Esophagus squamous epithelium (tissue), 5 donors: ENCODE measurements around the gene SRP68. TPM values are rescaled to one million over a fixed set of nuclear protein-coding genes. Genes with fewer than 3 reads are reported as not detected.

ENCODE experiments used
- DNase-seq: peaks from one replicate; lab custom pipeline; 2025; lab: John Stamatoyannopoulos, UW
- H3K27ac ChIP-seq, 4 donors: fragments of 200-600 bp; sonication (generic); one replicate each; pipeline ENCODE4 v1.5.1; 2016 to 2019; ENCODE audit warnings: mild to moderate bottlenecking in 1 of 4
- H3K27me3 ChIP-seq, 4 donors: fragments of 200-600 bp; sonication (generic); 1 replicate in 3 of 4; 2 replicates in 1 of 4; pipeline versions ENCODE4 v1.5.1 to v1.6.0; 2017 to 2021; ENCODE audit warnings: antibody characterized with exemption in 1 of 4
- H3K36me3 ChIP-seq, 3 donors: fragments of 200-600 bp; sonication (generic); one replicate each; pipeline ENCODE4 v1.5.1; 2016 to 2019
- H3K4me1 ChIP-seq, 3 donors: fragments of 200-600 bp; sonication (generic); one replicate each; pipeline ENCODE4 v1.5.1; 2017 to 2019
- H3K4me3 ChIP-seq, 4 donors: fragments of 200-600 bp; sonication (generic); 1 replicate in 3 of 4; 2 replicates in 1 of 4; pipeline ENCODE4 v1.5.1; 2016 to 2019; ENCODE audit warnings: mild to moderate bottlenecking in 2 of 4, moderate library complexity in 1 of 4
- H3K9me3 ChIP-seq, 3 donors: fragments of 200-600 bp; sonication (generic); one replicate each; pipeline ENCODE4 v1.5.1; 2016 to 2019
- CTCF ChIP-seq, 6 experiments: fragments of 450-650 bp in 4 of 6; fragments of 200-600 bp in 2 of 6; sonication (generic) in 2 of 6; IDR thresholded peaks; one replicate each; pipeline ENCODE4 v1.5.1; 2016 to 2019; ENCODE audit warnings: antibody characterized with exemption in 6 of 6, mild to moderate bottlenecking in 4 of 6, moderate library complexity in 4 of 6
- POLR2A ChIP-seq, 4 donors: fragments of 450-650 bp; IDR thresholded peaks; one replicate each; pipeline ENCODE4 v1.6.1; 2017; ENCODE audit warnings: antibody characterized with exemption in 4 of 4, mild to moderate bottlenecking in 4 of 4, moderate library complexity in 3 of 4
- WGBS, 2 donors: methylation state at CpG; one replicate each; pipeline ENCODE4 v1.1.5; 2018; 5-methylcytosine and 5-hydroxymethylcytosine counted together
- intact Hi-C: fragments of 100-400 bp; cut with DNase I; formaldehyde crosslinking; loops from one replicate; pipeline ENCODE4 v1.15.0; 2022
- total RNA-seq, 4 donors: library from RNA; depleted of rRNA; stranded (reverse); fragments of >200 nt; gene quantifications; one replicate each; pipeline ENCODE4 v1.1.0, GENCODE V29; 2016
- donor health status: DM: yes; HTN: yes; CAD: no.

SRP68 gene
- total RNA-seq, 4 donors from 2014 or later: 40.6 to 78.0 (median 52.7) TPM

GRCh38 chr17:76087531-76087930, 15.2 kb upstream of the SRP68 start:
- 90% methylated on average over 2 of the region's 11 CpGs; no CpG with 5 or more reads in 1 of the 2 donors for WGBS, 2 donors
- intact Hi-C loops: no loop called here
- Histone ChIP-seq H3K36me3 (peaks cover 63 to 100% (median 69%) of the 10 kb centered on the region in 3 donors), H3K27me3 (no peaks in the 10 kb centered on the region), H3K9me3 (no peaks in the 10 kb centered on the region), H3K27ac (no peak overlapping the region), H3K4me3 (no peak overlapping the region), H3K4me1 (peaks cover 0 to 25% (median 0%) of the 10 kb centered on the region in 3 donors)
- DNase-seq: no peak
- no peak for TF ChIP-seq POLR2A (IDR thresholded peaks at IDR 0.05)
- no peak for TF ChIP-seq CTCF (IDR thresholded peaks at IDR 0.05)

GRCh38 chr17:76086384-76086783, 14.1 kb upstream of the SRP68 start:
- H3K27me3 ChIP-seq: no peaks in the 10 kb centered on the region
- peaks cover 59 to 99% (median 66%) of the 10 kb centered on the region in 3 donors for H3K36me3 ChIP-seq
- 80% methylated on average over 1 of the region's 9 CpGs; no CpG with 5 or more reads in 1 of the 2 donors for WGBS, 2 donors
- H3K4me1 ChIP-seq: peaks cover 0 to 19% (median 0%) of the 10 kb centered on the region in 3 donors
- TF ChIP-seq POLR2A (IDR thresholded peaks at IDR 0.05): no peak
- TF ChIP-seq CTCF (IDR thresholded peaks at IDR 0.05): no peak
- H3K9me3 ChIP-seq: no peaks in the 10 kb centered on the region
- intact Hi-C loops: no loop called here
- no peak overlapping the region for H3K4me3 ChIP-seq
- DNase-seq: no peak
- H3K27ac ChIP-seq: no peak overlapping the region

- DNase-seq: no peak
- H3K36me3 ChIP-seq: peaks cover 59 to 93% (median 66%) of the 10 kb centered on the region in 3 donors
- 83 to 94% methylated on average over 4 to 12 of the region's 13 CpGs for WGBS, 2 donors
- no peak overlapping the region for H3K27ac ChIP-seq
- H3K4me1 ChIP-seq: peaks cover 0 to 13% (median 0%) of the 10 kb centered on the region in 3 donors
- no peak for TF ChIP-seq CTCF (IDR thresholded peaks at IDR 0.05)
- TF ChIP-seq POLR2A (IDR thresholded peaks at IDR 0.05): no peak
- H3K9me3 ChIP-seq: no peaks in the 10 kb centered on the region
- no peaks in the 10 kb centered on the region for H3K27me3 ChIP-seq
- no peak overlapping the region for H3K4me3 ChIP-seq
- intact Hi-C loops: no loop called here
Measured at GRCh38 chr17:76085731-76086366, 13.5 kb upstream of the SRP68 start.

GRCh38 chr17:76085066-76085730, 12.9 kb upstream of the SRP68 start:
- Histone ChIP-seq H3K4me1 (peaks cover 0 to 12% (median 0%) of the 10 kb centered on the region in 3 donors), H3K4me3 (no peak overlapping the region), H3K9me3 (no peaks in the 10 kb centered on the region), H3K36me3 (peaks cover 54 to 87% (median 65%) of the 10 kb centered on the region in 3 donors), H3K27ac (no peak overlapping the region), H3K27me3 (peaks cover 0 to 6% (median 0%) of the 10 kb centered on the region in 4 donors)
- WGBS, 2 donors: 77 to 89% methylated on average over 6 to 12 of the region's 17 CpGs
- TF ChIP-seq CTCF (IDR thresholded peaks at IDR 0.05): no peak
- TF ChIP-seq POLR2A (IDR thresholded peaks at IDR 0.05): no peak
- intact Hi-C loops: no loop called here
- DNase-seq: no peak
